NCI-H2227 treated with DMSO at 0.1 percent for 48 hours (cell line): ENCODE data around the gene IMP3.

ENCODE experiments used
- DNase-seq: peaks from one replicate; lab custom pipeline; 2025; lab: John Stamatoyannopoulos, UW

Gene IMP3

GRCh38 chr15:75620841-75621391 lies 19.1 kb downstream of the IMP3 start:
- DNase-seq, result no peak

- DNase-seq, result no peak
These were observed 19.8 kb downstream of the IMP3 start for GRCh38 chr15:75620058-75620820.

- DNase-seq, result no peak
These were observed 23.3 kb downstream of the IMP3 start for GRCh38 chr15:75616766-75617165.

- no peak for DNase-seq
These were observed 33.0 kb downstream of the IMP3 start for GRCh38 chr15:75606711-75607699.

GRCh38 chr15:75606026-75606425 lies 34.0 kb downstream of the IMP3 start:
- DNase-seq, result no peak

GRCh38 chr15:75599401-75599800 lies 40.6 kb downstream of the IMP3 start:
- DNase-seq, result no peak

GRCh38 chr15:75598361-75598760 lies 41.7 kb downstream of the IMP3 start:
- no peak for DNase-seq

GRCh38 chr15:75597667-75598341 lies 42.2 kb downstream of the IMP3 start:
- no peak for DNase-seq

GRCh38 chr15:75596703-75597345 lies 43.2 kb downstream of the IMP3 start:
- DNase-seq, result no peak

- no peak for DNase-seq
These were observed 45.7 kb downstream of the IMP3 start for GRCh38 chr15:75594276-75594675.

GRCh38 chr15:75591655-75592364 lies 48.2 kb downstream of the IMP3 start:
- DNase-seq, result no peak

- DNase-seq, result no peak
These were observed 49.8 kb downstream of the IMP3 start for GRCh38 chr15:75590239-75590638.
